Heart left ventricle (tissue), 16 donors: Measurements from ENCODE around the gene OR2T27. TPM values are rescaled to one million over a fixed set of nuclear protein-coding genes. Genes with fewer than 3 reads are reported as not detected.
"Not testable (repeated sequence)": the region's sequence is repeated elsewhere in the genome, so short reads cannot be mapped to it uniquely, and the experiment has no call there.

Source experiments
- ATAC-seq, 4 donors: fragments of 200-7000 bp; cut with Tn5 transposase; one replicate each; pipeline ENCODE4 v1.9.1; 2020 to 2022; ENCODE audit warnings: moderate library complexity in 4 of 4, mild to moderate bottlenecking in 3 of 4, moderate number of reproducible peaks in 1 of 4
- DNase-seq, 5 donors: peaks; one replicate each; pipeline ENCODE4 v3.0.0-alpha.2; 2020
- H3K27ac ChIP-seq, 12 donors: fragments of 200-600 bp; sonication (generic) in 4 of 12; one replicate each; pipeline versions ENCODE4 v1.5.0 to v1.8.0; 2016 to 2022; ENCODE audit warnings: mild to moderate bottlenecking in 2 of 12
- H3K27me3 ChIP-seq, 9 donors: fragments of 200-600 bp; sonication (generic) in 2 of 9; one replicate each; pipeline versions ENCODE4 v1.5.1 to v1.8.0; 2016 to 2022; ENCODE audit warnings: mild to moderate bottlenecking in 3 of 9
- H3K36me3 ChIP-seq, 9 donors: fragments of 200-600 bp; sonication (generic) in 2 of 9; one replicate each; pipeline versions ENCODE4 v1.5.0 to v1.8.0; 2018 to 2022; ENCODE audit warnings: mild to moderate bottlenecking in 2 of 9
- H3K4me1 ChIP-seq, 12 donors: fragments of 200-600 bp; sonication (generic) in 4 of 12; one replicate each; pipeline versions ENCODE4 v1.5.0 to v1.8.0; 2016 to 2022; ENCODE audit warnings: mild to moderate bottlenecking in 3 of 12
- H3K4me3 ChIP-seq, 12 donors: fragments of 200-600 bp; sonication (generic) in 4 of 12; one replicate each; pipeline versions ENCODE4 v1.5.0 to v1.8.0; 2017 to 2022; ENCODE audit warnings: mild to moderate bottlenecking in 9 of 12, moderate library complexity in 4 of 12
- H3K9me3 ChIP-seq, 12 donors: fragments of 200-600 bp; sonication (generic) in 4 of 12; one replicate each; pipeline versions ENCODE4 v1.5.0 to v1.8.0; 2016 to 2022; ENCODE audit warnings: mild to moderate bottlenecking in 1 of 12
- CTCF ChIP-seq, 12 donors: fragments of 200-600 bp; sonication (generic) in 4 of 12; IDR thresholded peaks; one replicate each; pipeline versions ENCODE4 v1.5.0 to v1.8.0; 2018 to 2022; ENCODE audit warnings: antibody characterized with exemption in 12 of 12, mild to moderate bottlenecking in 5 of 12
- POLR2A ChIP-seq, 2 donors: fragments of 450-650 bp; IDR thresholded peaks; one replicate each; pipeline ENCODE4 v1.6.1; 2017; ENCODE audit warnings: antibody characterized with exemption in 2 of 2, mild to moderate bottlenecking in 2 of 2, moderate library complexity in 2 of 2
- WGBS, 4 donors: extraction: QIAGEN DNeasy Blood & Tissue Kit in 2 of 4; methylation state at CpG; one replicate each; pipeline versions ENCODE4 v1.1.5 to v1.1.7; 2013 to 2018; 5-methylcytosine and 5-hydroxymethylcytosine counted together
- intact Hi-C, 10 donors: fragments of 100-400 bp; cut with DNase I; formaldehyde crosslinking; loops; one replicate each; pipeline versions ENCODE4 v1.11.1 to v1.14.2; 2022
- long read RNA-seq, 3 donors: library from polyadenylated mRNA; unstranded; transcript quantifications; one replicate each; pipeline ENCODE4 v2.0.0, GENCODE V29; 2020 to 2021
- polyA plus RNA-seq, 2 donors: library from polyadenylated mRNA; stranded (reverse); fragments of 200-250 nt; gene quantifications; one replicate each; pipeline ENCODE4 v1.2.3, GENCODE V29; 2013
- total RNA-seq, 9 donors: library from RNA; depleted of rRNA in 2 of 9; stranded (reverse); fragments of >200 nt in 2 of 9; fragmentation: NEBNext Ultra II Directional in 3 of 9; extraction: Animal tissue kit (Norgen Biotek cat#: 25700) in 3 of 9; gene quantifications; one replicate each; pipeline versions ENCODE4 v1.1.0 to v1.2.4, GENCODE V29; 2016 to 2023
- donor health status: ischemic (EF 13 %, LVEDD 7.1; RV severe dilation, severe dysfunction).
- donor health status: healthy with polysubstance abuse.
- donor health status: DM: no; HTN: yes; CAD: no.
- donor health status: DM: no; HTN: no; CAD: no.
- donor health status: ischemic (EF 25% LVEDD 6.9; RV normal size, moderate dysfunction).
- donor health status: ischemic (EF 25% LVEDD 5.7; RV mildly dilated, moderate dysfunction).
- donor health status: healthy.
- donor health status: DM: yes; HTN: yes; CAD: no.
- donor health status: ischemic (EF 35%, LVEDD 5.7; RV mildly dilated, moderate dysfunction).
- donor health status: nonischemic (EF 11% LVEDD 7.7; RV severe dilation, severe dysfunction).
- donor health status: DM: yes; HTN: yes; CAD: no.
- donor health status: PGD.
- donor health status: ischemic (EF 29% LVEDD 5.4; RV normal size, mild dysfunction).
- donor health status: nonischemic (EF 23%, LVEDD 6.1; RV moderate dilation, normal function).

Gene OR2T27
- total RNA-seq, result not detected
- polyA plus RNA-seq, result not detected
- long read RNA-seq, donor 1, result 0 reads
- long read RNA-seq, donor 2, result 0 reads
- long read RNA-seq, donor 3, result 0 reads

- H3K4me1 ChIP-seq, intact Hi-C loops: not testable (repeated sequence)
- WGBS, 4 donors, result 65 to 92% (median 88%) methylated on average over 1 to 3 of the region's 3 CpGs; no CpG with 5 or more reads in 1 of the 4 donors
These were observed at the start of gene OR2T27 for GRCh38 chr1:248655354-248655753. Gene OR2T27, minus strand, starts transcription at chr1:248655528. Its CDS starts 4,644 bp downstream, at chr1:248650884.

GRCh38 chr1:248704606-248705005 lies 49.3 kb upstream of the OR2T27 start:
- ATAC-seq (no peak), DNase-seq (no peak)
- intact Hi-C loops, result loop anchor here in 1 of 10 donors (5.0 kb wide), 1 partner anchor 103 kb away; no protein-coding TSS in a partner anchor
- Histone ChIP-seq H3K4me1 (peaks cover 0 to 9% (median 0%) of the 10 kb centered on the region in 12 donors), H3K9me3 (no peaks in the 10 kb centered on the region), H3K27ac (no peak overlapping the region), H3K27me3 (peaks cover 0 to 14% (median 0%) of the 10 kb centered on the region in 9 donors), H3K4me3 (no peak overlapping the region), H3K36me3 (no peaks in the 10 kb centered on the region)
- WGBS, 4 donors, result 41 to 58% (median 53%) methylated on average over 2 of the region's 2 CpGs
- no peak for TF ChIP-seq POLR2A (IDR thresholded peaks at IDR 0.05)
- no peak for TF ChIP-seq CTCF (IDR thresholded peaks at IDR 0.05)

More at GRCh38 chr1:248655354-248655753, at the start of gene OR2T27:
- not testable (repeated sequence) for H3K27ac ChIP-seq, H3K27me3 ChIP-seq, H3K4me3 ChIP-seq, ATAC-seq, H3K36me3 ChIP-seq, H3K9me3 ChIP-seq, DNase-seq

- peak in 3 of 12 donors; percentile 7 to 18 (median 9) for TF ChIP-seq CTCF (IDR thresholded peaks at IDR 0.05)
- TF ChIP-seq POLR2A (IDR thresholded peaks at IDR 0.05), result no peak
- H3K9me3 ChIP-seq, result no peaks in the 10 kb centered on the region
- no peak for DNase-seq
- H3K4me1 ChIP-seq, result no peaks in the 10 kb centered on the region
- intact Hi-C loops, result loop anchor here in 1 of 10 donors (5.0 kb wide), 1 partner anchor 104 kb away; no protein-coding TSS in a partner anchor
- H3K36me3 ChIP-seq, result no peaks in the 10 kb centered on the region
- WGBS, 4 donors, result 53 to 75% (median 70%) methylated on average over 2 of the region's 2 CpGs
- no peak overlapping the region for H3K27ac ChIP-seq
- no peak for ATAC-seq
- peaks cover 0 to 14% (median 0%) of the 10 kb centered on the region in 9 donors for H3K27me3 ChIP-seq
- no peak overlapping the region for H3K4me3 ChIP-seq
These were observed 48.3 kb upstream of the OR2T27 start for GRCh38 chr1:248703674-248704073.

- WGBS, 4 donors, result 46 to 76% (median 56%) methylated on average over 1 of the region's 1 CpG
These were observed 47.4 kb upstream of the OR2T27 start, which contains the start of gene OR14I1 for GRCh38 chr1:248702714-248703113. Gene OR14I1, minus strand, starts transcription at chr1:248702766.

More at GRCh38 chr1:248702714-248703113, 47.4 kb upstream of the OR2T27 start, which contains the start of gene OR14I1:
- intact Hi-C loops, result loop anchor here in 1 of 10 donors (5.0 kb wide), 1 partner anchor 105 kb away; no protein-coding TSS in a partner anchor
- no peaks in the 10 kb centered on the region for H3K4me1 ChIP-seq
- H3K27me3 ChIP-seq, result peaks cover 0 to 14% (median 0%) of the 10 kb centered on the region in 9 donors
- H3K4me3 ChIP-seq, result no peak within 1 kb of the TSS
- DNase-seq (no peak), ATAC-seq (no peak)
- H3K27ac ChIP-seq, result no peak within 1 kb of the TSS
- no peaks in the 10 kb centered on the region for H3K9me3 ChIP-seq
- no peaks in the 10 kb centered on the region for H3K36me3 ChIP-seq
- no peak for TF ChIP-seq CTCF (IDR thresholded peaks at IDR 0.05)
- no peak for TF ChIP-seq POLR2A (IDR thresholded peaks at IDR 0.05)
